ENCODE measurements around the gene APOBEC3F. TPM values are rescaled to one million over a fixed set of nuclear protein-coding genes. Genes with fewer than 3 reads are reported as not detected.
"Not testable (repeated sequence)": the region's sequence is repeated elsewhere in the genome, so short reads cannot be mapped to it uniquely, and the experiment has no call there.

Gene APOBEC3F
- polyA plus RNA-seq (2013, experiment 1 of 2; ENCODE audit: insufficient read length) = 5.3 TPM
- polyA plus RNA-seq (2013, experiment 2 of 2; ENCODE audit: insufficient read length) = 6.3 TPM

DNA sequence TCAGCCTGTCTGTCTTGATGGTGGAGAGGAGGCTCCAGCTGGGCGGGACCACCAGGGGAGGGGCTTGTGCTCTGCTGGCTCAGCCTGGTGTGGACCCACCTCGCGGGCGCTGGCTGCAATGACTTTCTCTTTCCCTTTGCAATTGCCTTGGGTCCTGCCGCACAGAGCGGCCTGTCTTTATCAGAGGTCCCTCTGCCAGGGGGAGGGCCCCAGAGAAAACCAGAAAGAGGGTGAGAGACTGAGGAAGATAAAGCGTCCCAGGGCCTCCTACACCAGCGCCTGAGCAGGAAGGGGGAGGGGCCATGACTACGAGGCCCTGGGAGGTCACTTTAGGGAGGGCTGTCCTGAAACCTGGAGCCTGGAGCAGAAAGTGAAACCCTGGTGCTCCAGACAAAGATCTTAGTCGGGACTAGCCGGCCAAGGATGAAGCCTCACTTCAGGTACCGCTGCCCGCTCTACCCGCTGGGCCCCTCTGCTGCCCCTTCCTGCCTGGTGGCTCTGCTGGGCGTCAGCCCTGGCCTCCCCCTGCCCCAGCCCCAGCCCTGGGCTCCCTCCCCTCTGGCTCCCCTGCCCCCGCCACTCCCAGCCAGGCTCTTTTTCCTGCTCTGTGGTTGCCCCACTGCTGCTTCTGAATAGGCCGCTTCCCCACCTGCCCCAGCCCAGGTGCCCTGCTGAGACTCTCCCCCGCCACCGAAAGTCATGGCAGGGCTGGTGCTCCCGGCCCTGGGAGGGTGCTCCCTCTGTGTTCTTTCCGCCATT, at the start of gene APOBEC3F:
Gene APOBEC3F (plus strand): TSS at position 327 of the 759 bp plus-strand sequence. CDS start 97 bp downstream, at position 424.
- peak; percentile 66 for DNase-seq

DNA sequence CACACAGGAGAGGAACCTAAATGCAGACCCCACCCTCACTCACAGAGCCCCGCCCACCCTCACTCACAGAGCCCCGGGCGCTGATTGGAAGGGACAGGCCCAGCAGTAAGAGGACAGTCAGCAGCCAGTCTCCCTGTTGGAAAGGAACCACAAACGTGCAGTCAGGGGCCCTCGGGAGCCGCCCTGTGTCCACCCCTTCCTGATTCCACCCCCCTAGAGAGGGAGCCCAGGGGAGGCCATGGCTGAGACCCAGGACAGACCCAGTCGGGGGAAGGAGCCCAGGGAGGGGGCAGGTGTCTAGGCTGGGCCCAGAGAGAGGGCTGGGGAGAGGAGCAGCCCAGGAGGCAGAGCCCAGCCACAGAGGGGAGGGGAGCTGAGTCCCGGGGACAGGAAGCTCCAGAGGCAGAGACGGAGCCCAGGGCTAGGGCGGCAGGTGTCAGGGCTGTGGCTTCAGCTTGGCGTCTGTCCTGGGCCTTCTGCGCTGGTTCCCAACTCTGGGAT, 47.7 kb upstream of the APOBEC3F start:
- not testable (repeated sequence) for DNase-seq

DNA sequence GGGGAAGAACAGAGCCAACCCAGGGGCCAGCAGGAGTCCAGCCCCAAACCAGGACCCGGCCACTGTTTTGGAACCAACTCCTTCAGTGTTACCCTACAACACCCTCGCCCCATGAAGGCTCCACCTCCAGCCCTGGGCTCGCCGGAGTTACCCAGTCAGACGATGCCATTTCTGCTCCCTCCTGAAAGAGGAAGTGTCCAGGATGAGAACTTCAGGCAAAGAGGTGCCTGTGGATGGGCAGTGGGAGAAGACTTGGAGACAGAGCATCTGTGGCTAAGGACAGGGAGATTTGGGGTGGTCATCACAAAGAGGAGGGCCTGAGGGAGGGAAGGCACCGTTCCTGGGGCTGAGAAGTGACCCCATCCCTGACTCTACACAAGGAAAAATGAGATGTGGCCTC, 44.6 kb upstream of the APOBEC3F start:
- DNase-seq = no peak

DNA sequence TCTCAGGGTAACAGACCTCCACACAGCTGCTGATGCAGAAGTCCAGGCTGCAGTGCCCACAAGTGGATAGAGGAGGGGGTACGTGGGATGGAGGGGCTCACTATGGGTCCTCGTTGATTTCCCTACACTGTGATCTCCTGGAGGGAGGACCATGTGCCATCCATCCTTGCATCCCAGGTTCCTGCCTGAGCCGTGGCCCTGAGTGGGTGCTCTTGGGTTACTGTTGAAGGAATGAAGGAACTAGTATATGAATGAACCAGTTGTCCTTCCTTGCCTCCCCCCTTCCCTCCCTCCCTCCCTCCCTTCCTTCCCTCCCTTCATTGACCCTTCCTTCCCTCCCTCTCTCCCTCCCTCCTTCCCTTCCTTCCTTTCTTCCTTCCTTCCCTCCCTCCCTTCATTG, 43.1 kb upstream of the APOBEC3F start:
- DNase-seq = no peak

DNA sequence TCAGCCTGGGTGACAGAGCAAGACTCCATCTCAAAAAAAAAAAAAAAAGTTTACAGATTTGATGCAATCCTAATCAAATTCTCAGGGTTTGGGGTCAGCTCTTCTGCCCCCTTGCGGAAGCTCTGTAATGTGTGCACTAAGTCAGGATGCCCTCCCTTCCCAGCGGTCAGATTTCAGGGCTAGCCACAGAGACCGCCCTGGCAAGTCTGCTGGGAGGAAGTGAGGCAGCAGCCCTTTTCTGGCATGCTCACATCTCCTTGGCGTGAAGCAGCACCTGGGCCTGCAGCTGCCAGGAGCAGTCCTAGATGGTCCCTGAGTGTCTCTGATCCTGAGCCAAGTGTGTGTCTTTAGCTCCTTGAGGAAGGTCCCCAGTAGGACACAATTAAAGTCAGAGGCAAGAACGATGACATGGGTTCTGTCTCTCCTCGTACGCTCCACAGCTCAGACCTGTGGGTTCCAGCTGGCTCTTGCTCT, 37.5 kb upstream of the APOBEC3F start:
- DNase-seq = peak; percentile 85

DNA sequence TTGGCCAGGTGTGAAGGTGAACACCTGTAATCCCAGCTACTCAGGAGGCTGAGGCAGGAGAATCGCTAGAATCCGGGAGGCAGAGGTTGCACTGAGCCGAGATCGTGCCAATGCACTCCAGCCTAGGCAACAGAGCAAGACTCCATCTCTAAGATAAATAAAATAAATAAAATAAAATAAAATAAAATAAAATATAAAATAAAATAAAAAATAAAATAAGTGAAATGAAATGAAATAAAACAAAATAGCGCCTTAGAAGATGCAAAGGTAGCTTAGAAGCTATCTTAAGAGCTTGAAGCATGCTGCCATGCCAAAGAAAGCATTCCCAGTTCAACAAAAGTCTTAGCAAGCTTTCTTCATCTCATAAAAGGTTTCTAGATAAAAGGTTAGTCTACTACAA, 33.5 kb upstream of the APOBEC3F start:
- DNase-seq = no peak

DNA sequence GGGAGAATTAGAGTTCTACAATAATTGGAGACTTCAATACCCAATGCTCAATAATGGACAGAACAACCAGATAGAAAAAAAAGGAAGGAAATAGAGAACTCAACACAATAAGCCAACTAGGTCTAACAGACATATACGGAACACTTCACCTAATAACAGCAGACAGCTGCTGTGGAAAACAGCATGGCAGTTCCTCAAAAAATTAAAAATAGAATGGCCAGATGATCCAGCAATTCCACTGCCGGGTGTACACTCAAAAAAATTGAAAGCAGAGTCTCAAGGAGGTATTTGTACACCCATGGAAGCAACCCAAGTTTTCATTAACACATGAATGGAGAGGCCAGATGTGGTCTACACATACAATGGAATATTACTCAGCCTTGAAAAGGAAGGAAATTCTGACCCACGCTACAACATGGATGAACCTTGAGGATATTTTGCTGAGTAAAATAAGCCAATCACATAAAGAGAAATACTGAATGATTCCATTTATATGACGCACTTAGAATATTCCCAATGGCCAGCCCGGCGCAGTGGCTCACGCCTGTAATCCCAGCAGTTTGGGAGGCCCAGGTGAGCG, 32.3 kb upstream of the APOBEC3F start:
- not testable (repeated sequence) for DNase-seq

DNA sequence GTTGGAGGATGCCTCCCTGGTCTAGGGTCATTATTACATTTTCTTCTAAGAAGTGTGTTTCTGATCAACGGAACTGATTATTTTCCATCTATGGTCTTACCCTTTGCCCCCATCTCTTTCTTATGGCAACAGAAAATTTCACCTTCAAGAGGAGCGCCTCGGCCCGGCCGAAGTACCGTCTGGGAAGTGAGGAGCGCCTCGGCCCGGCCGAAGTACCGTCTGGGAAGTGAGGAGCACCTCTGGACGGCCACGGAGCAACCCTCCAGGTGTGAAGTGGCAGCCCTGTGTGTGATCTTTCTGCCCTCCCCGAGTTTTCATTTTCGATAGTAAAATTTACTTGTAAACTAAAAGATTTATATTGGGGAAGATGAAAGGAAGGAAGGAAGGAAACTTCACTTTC, 29.7 kb upstream of the APOBEC3F start:
- no peak for DNase-seq

DNA sequence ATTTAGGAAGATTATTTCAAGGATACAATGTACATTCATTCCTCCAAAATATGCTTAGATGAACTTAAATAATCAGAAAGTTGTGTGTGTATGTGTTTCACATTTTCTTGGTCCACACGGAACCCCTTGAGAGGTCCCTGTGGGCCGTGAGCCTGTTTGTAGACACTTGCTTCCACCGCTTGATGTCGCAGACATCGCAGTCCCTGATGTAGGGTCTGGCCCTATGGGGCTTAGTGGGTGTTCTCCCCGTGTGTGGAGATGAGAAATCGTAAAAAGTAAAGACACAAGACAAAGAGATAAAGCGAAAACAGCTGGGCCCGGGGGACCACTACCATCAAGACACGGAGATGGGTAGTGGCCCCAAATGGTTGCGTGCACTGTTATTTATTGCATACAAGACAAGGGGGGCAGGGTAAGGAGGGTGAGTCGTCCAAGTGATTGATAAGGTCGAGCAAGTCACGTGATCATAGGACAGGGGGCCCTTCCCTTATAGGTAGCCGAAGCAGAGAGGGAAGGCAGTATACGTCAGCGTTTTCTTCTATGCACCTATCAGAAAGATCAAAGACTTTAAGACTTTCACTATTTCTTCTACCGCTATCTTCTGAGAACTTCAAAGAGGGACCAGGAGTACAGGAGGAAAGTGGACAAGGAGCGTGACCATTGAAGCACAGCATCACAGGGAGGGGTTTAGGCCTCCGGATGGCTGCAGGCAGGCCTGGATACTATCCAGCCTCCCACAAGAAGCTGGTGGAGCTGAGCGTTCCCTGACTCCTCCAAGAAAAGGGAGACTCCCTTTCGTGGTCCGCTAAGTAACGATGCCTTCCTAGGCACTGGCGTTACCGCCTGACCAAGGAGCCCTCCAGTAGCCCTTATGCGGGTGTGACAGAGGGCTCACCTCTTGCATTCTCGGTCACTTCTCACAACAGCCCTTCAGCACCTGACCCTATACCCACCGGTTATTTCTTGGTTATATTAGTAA, 27.8 kb upstream of the APOBEC3F start:
- no peak for DNase-seq

DNA sequence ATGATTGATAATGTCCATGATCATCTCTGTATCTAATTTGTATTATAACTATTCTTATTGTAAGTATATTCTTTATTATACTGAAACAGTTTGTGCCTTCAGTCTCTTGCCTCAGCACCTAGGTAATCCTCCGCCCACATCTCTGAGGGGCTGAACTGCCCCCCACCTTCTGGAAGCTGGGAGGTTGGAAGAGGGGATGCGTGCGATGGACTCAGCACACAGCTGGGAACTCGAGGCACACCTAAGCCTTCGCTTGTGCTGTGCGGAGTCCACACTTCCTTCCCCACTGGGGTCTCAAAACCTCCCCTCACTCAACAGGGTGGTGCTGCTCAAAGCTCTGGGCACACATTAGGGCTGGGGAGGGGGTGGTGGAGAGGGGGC, 27.1 kb upstream of the APOBEC3F start:
- not testable (repeated sequence) for DNase-seq

DNA sequence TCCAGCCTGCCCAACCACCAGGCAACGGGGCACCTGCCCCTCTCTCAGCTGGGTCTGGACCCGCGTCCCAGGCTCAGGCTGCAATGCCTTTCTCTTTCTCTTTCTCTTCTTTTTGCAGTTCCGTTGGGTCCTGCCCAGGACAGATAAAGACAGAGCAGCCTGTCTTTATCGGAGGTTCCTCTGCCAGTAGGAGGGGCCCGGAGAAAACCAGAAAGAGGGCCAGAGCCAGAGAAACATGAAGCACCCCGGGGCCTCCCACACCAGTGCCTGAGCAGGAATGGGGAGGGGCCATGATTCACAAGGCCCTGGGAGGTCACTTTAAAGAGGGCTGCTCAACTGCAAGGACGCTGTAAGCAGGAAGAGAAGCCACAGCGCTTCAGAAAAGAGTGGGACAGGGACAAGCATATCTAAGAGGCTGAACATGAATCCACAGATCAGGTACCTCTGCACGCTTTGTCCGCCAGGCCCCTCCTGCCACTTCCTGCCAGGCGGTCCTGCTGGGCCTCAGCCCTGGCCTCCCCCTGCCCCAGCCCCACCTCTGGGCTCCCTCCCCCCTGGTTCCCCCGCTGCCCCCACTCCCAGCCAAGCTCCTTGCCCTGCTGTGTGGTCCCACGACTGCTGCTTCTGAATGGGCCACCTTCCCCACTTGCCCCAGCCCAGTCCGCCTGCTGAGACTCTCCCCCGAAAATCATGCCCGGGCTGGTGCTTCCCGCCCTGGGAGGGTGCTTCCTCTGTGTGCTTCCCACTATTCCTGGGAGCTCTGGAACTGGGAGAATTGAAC, 26.5 kb upstream of the APOBEC3F start, which contains the start of gene APOBEC3C:
Gene APOBEC3C (plus strand): TSS at position 316 of the 781 bp plus-strand sequence. CDS start 106 bp downstream, at position 422.
- peak; percentile 90 for DNase-seq

DNA sequence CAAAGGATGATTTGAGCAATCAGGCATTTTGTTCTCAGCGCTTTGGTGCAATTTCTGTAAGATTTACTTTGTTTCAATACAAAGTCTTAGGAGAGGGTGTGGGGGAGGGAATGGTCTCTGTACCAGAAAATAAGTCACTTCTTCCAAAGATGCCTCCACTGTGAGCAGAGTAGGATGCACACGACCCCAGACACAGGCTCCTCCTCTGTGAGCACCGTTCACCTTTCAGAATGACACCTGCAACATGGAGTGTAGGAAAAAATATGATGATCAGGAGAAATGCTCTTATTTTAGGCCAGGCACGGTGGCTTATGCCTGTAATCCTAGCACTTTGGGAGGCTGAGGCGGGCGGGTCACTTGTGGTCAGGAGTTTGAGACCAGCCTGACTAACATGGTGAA, 25.9 kb upstream of the APOBEC3F start:
- not testable (repeated sequence) for DNase-seq

DNA sequence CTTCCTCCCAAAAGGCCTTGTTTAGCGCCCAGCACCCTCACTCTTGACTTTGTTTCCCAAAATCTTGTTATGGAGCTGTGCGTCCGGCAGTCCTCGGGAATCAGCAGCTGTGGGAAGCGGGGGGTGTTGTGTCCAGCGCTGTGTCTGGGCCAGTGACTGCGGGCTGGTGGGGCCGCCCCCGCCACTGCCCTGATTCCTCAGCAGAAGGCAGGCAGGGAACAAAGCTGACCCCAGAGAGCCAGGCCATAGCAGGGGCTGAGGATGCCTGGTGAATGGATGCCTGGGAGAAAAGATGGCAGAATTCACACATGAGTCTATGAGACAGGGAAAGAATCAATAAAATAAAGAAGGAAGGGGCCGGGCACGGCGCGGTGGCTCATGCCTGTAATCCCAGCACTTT, 24.1 kb upstream of the APOBEC3F start:
- DNase-seq = no peak

DNA sequence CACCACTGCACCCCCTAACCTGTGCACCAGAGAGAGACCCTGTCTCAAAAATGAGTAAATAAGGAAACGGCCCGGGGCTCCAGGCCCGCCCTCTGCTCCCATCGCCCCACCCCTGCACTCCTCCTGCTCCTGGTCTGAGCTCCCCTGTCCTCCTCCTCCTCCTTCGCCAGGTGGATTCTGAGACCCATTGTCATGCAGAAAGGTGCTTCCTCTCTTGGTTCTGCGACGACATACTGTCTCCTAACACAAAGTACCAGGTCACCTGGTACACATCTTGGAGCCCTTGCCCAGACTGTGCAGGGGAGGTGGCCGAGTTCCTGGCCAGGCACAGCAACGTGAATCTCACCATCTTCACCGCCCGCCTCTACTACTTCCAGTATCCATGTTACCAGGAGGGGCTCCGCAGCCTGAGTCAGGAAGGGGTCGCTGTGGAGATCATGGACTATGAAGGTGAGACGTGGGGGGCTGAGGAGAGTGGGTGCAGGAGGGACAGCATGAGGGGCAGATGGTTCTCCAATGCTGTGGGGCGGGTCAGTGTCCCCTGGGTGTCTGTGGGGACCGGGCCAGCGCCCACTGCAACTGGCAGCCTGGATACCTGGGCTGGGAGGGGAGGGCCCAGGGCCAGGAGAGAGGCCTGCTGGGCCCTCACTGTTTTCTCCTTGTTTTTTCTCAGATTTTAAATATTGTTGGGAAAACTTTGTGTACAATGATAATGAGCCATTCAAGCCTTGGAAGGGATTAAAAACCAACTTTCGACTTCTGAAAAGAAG, 22.9 kb upstream of the APOBEC3F start:
- no peak for DNase-seq

DNA sequence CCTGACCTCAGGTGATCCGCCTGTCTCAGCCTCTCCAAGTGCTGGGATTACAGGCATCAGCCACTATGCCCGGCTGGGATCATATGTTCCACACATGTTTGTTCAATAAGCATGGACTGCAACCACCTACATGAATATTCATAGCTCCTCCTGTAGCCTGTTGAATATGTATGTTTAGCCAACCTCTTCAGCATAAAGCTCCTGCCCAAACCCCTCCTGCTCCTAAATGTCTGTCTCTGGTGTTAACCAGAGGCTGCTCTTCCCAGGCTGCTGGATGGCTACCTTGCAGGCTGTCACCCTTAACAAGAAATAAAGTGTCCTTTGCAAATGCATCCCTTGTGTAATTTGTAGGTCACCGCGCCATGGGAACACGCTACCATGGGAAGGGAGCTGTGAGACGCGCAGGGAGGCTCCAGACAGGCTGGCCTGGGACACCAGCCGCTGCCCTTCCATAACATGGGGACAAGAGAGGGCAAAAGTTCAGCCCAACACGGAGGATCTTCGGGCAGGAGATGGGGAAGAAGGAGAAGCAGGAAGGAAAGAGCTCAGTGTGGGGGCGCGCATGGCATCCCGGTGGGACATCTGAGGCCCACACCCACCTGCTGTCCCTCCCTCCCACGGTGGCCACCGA, 20.5 kb upstream of the APOBEC3F start:
- not testable (repeated sequence) for DNase-seq

DNA sequence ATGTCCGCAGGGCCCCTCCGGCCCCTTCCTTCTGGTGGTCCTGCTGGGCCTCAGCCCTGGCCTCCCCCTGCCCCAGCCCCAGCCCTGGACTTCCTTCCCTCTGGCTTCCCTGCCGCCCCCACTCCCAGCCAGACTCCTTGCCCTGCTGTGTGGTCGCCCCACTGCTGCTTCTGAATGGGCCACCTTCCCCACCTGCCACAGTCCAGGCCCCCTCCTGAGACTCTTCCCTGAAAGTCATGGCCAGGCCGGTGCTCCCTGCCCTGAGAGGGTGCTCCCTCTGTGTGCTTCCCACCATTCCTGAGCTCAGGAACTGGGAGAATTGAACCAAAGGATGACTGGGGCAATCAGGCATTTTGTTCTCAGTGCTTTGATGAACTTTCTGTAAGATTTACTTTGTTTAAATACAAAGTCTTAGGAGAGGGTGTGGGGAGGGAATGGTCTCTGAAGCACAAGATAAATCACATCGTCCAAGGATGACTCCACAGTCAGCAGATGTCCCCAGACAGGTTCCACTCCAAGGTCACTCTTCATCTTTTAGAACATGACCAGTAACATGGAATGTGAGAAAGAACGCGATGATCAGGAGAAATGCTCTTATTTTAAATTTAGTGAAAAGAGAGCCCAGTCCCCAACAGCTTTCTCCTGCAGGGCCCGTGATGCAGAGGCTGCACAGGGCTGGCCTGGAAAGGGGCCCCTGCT, 19.0 kb upstream of the APOBEC3F start:
- DNase-seq = no peak

DNA sequence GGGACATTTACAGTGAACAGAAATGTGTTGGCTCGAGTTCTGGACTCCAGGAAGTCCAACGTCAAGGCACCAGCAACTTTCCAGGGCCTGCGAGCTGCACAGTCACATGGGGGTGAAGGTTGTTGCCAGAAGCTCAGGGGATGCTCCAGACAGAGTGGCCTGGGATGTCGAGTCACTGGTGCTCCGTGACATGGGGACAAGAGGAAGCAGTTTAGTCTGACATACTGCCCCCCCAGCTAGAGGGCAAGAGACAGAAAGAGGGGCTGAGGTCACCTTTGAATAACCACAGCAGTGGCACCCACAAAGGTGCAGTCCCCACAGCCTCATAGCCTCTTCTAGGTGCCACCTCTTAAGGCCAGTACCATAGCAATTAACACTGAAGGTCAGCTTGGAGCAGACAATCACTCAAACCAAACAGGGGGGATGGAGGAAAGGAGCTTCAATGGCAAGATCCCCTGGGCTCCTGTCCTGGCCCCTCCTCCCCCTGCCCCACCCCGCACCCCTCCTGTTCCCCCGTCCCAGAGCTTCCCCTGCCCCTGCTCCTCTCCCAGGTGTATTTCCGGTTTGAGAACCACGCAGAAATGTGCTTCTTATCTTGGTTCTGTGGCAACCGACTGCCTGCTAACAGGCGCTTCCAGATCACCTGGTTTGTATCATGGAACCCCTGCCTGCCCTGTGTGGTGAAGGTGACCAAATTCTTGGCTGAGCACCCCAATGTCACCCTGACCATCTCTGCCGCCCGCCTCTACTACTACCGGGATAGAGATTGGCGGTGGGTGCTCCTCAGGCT, 15.9 kb upstream of the APOBEC3F start:
- no peak for DNase-seq

DNA sequence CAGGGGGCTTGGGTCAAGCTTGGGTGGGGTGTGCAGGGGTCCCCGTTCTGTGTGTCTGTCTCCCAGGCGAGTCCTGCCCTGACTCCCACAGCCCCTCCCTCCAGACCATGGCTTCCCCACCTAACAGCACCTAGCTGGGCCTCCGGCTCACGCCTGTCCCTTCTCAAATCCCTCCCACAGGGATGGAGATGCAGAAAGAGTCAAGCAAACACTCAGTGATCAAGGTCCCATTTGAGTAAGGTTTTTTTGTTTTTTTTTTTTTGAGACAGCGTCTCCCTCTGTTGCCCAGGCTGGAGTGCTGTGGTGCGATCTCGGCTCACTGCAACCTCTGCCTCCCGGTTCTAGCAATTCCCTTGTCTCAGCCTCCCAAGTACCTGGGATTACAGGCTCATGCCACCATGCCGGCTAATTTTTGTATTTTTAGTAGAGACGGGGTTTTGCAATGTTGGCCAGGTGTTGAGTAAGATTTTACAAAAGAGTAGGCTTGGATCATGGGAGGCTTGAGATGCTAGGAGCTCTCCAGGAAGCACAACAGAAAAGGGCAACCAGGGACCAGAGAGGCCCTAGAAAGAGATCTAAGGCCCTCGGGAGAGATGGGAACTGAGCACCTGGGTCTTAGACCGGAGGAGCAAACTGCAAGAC, 14.0 kb upstream of the APOBEC3F start:
- DNase-seq = no peak

All from fibroblast of skin of back (primary cell).